ENCODE data around the gene CATSPER1. TPM values are rescaled to one million over a fixed set of nuclear protein-coding genes. Genes with fewer than 3 reads are reported as not detected.

The CATSPER1 gene
- total and polyA plus RNA-seq, 2 experiments from 2014 or later, result not detected

GRCh38 chr11:66055021-66055420 lies 28.7 kb upstream of the CATSPER1 start:
- Mint-ChIP-seq H3K9me3 (no peaks in the 10 kb centered on the region; the same call in 2 of the 3 replicates), H3K4me3 (no peak overlapping the region), H3K4me1 (peaks cover 19% of the 10 kb centered on the region), H3K36me3 (ENCODE audit: low read depth) (peaks cover 72% of the 10 kb centered on the region), H3K27me3 (ENCODE audit: insufficient read depth, low read depth, poor library complexity) (peaks cover 12% of the 10 kb centered on the region), H3K27ac (no peak overlapping the region)
- DNase-seq (ENCODE audit: low spot score) (no peak), ATAC-seq (no peak)
- H3K9me2 ChIP-seq (ENCODE audit: insufficient read depth), result no peaks in the 10 kb centered on the region
- H3K4me3 ChIP-seq, result no peak overlapping the region
- H4K20me1 ChIP-seq (replicated peaks; ENCODE audit: insufficient read depth), result peaks cover 22% of the 10 kb centered on the region
- TF ChIP-seq EZH2phosphoT487 (IDR thresholded peaks at IDR 0.05; ENCODE audit: unreplicated experiment) (no peak), ZNF331 (CRISPR knock-in tag; IDR thresholded peaks at IDR 0.05; ENCODE audit: low read depth) (no peak), REST (IDR thresholded peaks at IDR 0.05; ENCODE audit: unreplicated experiment) (no peak), CREB1 (CRISPR knock-in tag; IDR thresholded peaks at IDR 0.05; ENCODE audit: low read depth) (no peak), ZNF462 (CRISPR knock-in tag; IDR thresholded peaks at IDR 0.05) (no peak), STAT1 (IDR thresholded peaks at IDR 0.05; ENCODE audit: unreplicated experiment) (no peak), CTCF (conservative IDR thresholded peaks at IDR 0.05; ENCODE audit: low read depth in 2 of 2) (no peak), EZH2 (IDR thresholded peaks at IDR 0.05; ENCODE audit: low read depth, unreplicated experiment) (no peak), POLR2AphosphoS5 (IDR thresholded peaks at IDR 0.05; ENCODE audit: low read depth) (no peak), ETS1 (IDR thresholded peaks at IDR 0.05) (no peak), ZNF114 (CRISPR knock-in tag; IDR thresholded peaks at IDR 0.05) (no peak), NANOG (IDR thresholded peaks at IDR 0.05; ENCODE audit: borderline replicate concordance) (no peak), JUNB (IDR thresholded peaks at IDR 0.05; ENCODE audit: unreplicated experiment) (no peak)
- H2AFZ ChIP-seq, result no peak overlapping the region
- peaks cover 11% of the 10 kb centered on the region; the same call in 1 of the 2 replicates for H3F3A ChIP-seq (replicated peaks; ENCODE audit: low read depth)
- no peak overlapping the region for H3K4me2 ChIP-seq
- no peak overlapping the region for H3K27ac ChIP-seq (ENCODE audit: low read depth)
- H3K4me1 ChIP-seq (ENCODE audit: insufficient read depth), result peaks cover 17% of the 10 kb centered on the region
- peaks cover 35% of the 10 kb centered on the region for H3K79me2 ChIP-seq (replicated peaks; ENCODE audit: insufficient read depth)
- peaks cover 45% of the 10 kb centered on the region for H3K36me3 ChIP-seq (ENCODE audit: insufficient read depth)
- H3K27me3 ChIP-seq (ENCODE audit: insufficient read depth), result no peaks in the 10 kb centered on the region
